ENCODE results near the gene SPSB3.

The SPSB3 gene

GRCh38 chr16:1788708-1789100, 6.3 kb upstream of the SPSB3 start:
- DNase-seq (ENCODE audit: low spot score), result no peak

GRCh38 chr16:1788095-1788707, 5.8 kb upstream of the SPSB3 start:
- no peak for DNase-seq (ENCODE audit: low spot score)

GRCh38 chr16:1787322-1788094, 5.1 kb upstream of the SPSB3 start:
- no peak for DNase-seq (ENCODE audit: low spot score)

- no peak for DNase-seq (ENCODE audit: low spot score)
These were observed 4.6 kb upstream of the SPSB3 start for GRCh38 chr16:1787056-1787321.

- no peak for DNase-seq (ENCODE audit: low spot score)
These were observed 4.1 kb upstream of the SPSB3 start for GRCh38 chr16:1786242-1787055.

GRCh38 chr16:1785846-1786170, 3.4 kb upstream of the SPSB3 start:
- DNase-seq (ENCODE audit: low spot score), result no peak

GRCh38 chr16:1784977-1785845, 2.8 kb upstream of the SPSB3 start:
- no peak for DNase-seq (ENCODE audit: low spot score)

GRCh38 chr16:1781758-1782407, 488 bp downstream of the SPSB3 start:
- DNase-seq (ENCODE audit: low spot score), result no peak

- DNase-seq (ENCODE audit: low spot score), result no peak
These were observed 1.1 kb downstream of the SPSB3 start for GRCh38 chr16:1781254-1781653.

GRCh38 chr16:1780677-1781072, 1.7 kb downstream of the SPSB3 start:
- no peak for DNase-seq (ENCODE audit: low spot score)

GRCh38 chr16:1779741-1780676, 2.4 kb downstream of the SPSB3 start:
- no peak for DNase-seq (ENCODE audit: low spot score)

- no peak for DNase-seq (ENCODE audit: low spot score)
These were observed 3.1 kb downstream of the SPSB3 start for GRCh38 chr16:1779234-1779701.

- DNase-seq (ENCODE audit: low spot score), result no peak
These were observed 3.9 kb downstream of the SPSB3 start for GRCh38 chr16:1778200-1779179.

GRCh38 chr16:1777375-1778199, 4.8 kb downstream of the SPSB3 start:
- no peak for DNase-seq (ENCODE audit: low spot score)

- DNase-seq (ENCODE audit: low spot score), result no peak
These were observed 5.4 kb downstream of the SPSB3 start for GRCh38 chr16:1776991-1777374.

- no peak for DNase-seq (ENCODE audit: low spot score)
These were observed 5.8 kb downstream of the SPSB3 start for GRCh38 chr16:1776672-1776955.

GRCh38 chr16:1775846-1776671, 6.3 kb downstream of the SPSB3 start:
- DNase-seq (ENCODE audit: low spot score), result no peak

All from COLO829 (cell line).